Activated naive CD4-positive, alpha-beta T cell treated with anti-CD3 and anti-CD28 coated beads for 36 hours (primary cell): ENCODE measurements around the gene FOXC2. TPM values are rescaled to one million over a fixed set of nuclear protein-coding genes. Genes with fewer than 3 reads are reported as not detected.

Source experiments
- CTCF ChIA-PET: fragments of 350-600 bp; sonication (Branson Sonifier 250); formaldehyde crosslinking; loops from one replicate; lab custom pipeline; 2021; ENCODE audit warnings: antibody characterized with exemption; lab: Charles Lee
- DNase-seq: peaks from one replicate; pipeline ENCODE4 v3.0.0-alpha.2; 2020
- H3K27ac Mint-ChIP-seq: one replicate; pipeline ENCODE4 v1.8.0; 2021; ENCODE audit warnings: mild to moderate bottlenecking, mixed read lengths
- H3K27me3 Mint-ChIP-seq: one replicate; pipeline ENCODE4 v1.8.0; 2021; ENCODE audit warnings: low read depth, mixed read lengths
- H3K36me3 Mint-ChIP-seq: one replicate; pipeline ENCODE4 v1.8.0; 2021; ENCODE audit warnings: low read depth, mixed read lengths
- H3K4me1 Mint-ChIP-seq: one replicate; pipeline ENCODE4 v1.8.0; 2021; ENCODE audit warnings: low read depth, mixed read lengths
- H3K4me3 Mint-ChIP-seq: one replicate; pipeline ENCODE4 v1.8.0; 2021; ENCODE audit warnings: mild to moderate bottlenecking, moderate library complexity, mixed read lengths
- H3K9me3 Mint-ChIP-seq: one replicate; pipeline ENCODE4 v1.8.0; 2021; ENCODE audit warnings: mixed read lengths
- intact Hi-C: fragments of 100-400 bp; cut with micrococcal nuclease; formaldehyde crosslinking; loops from one replicate; pipeline ENCODE4 v1.15.1; 2023
- total RNA-seq, 2 experiments: library from RNA; stranded (reverse); gene quantifications; one replicate each; pipeline ENCODE4 v1.2.3, GENCODE V29; 2021

Gene FOXC2
- total RNA-seq, 2 experiments from 2014 or later = not detected

DNA sequence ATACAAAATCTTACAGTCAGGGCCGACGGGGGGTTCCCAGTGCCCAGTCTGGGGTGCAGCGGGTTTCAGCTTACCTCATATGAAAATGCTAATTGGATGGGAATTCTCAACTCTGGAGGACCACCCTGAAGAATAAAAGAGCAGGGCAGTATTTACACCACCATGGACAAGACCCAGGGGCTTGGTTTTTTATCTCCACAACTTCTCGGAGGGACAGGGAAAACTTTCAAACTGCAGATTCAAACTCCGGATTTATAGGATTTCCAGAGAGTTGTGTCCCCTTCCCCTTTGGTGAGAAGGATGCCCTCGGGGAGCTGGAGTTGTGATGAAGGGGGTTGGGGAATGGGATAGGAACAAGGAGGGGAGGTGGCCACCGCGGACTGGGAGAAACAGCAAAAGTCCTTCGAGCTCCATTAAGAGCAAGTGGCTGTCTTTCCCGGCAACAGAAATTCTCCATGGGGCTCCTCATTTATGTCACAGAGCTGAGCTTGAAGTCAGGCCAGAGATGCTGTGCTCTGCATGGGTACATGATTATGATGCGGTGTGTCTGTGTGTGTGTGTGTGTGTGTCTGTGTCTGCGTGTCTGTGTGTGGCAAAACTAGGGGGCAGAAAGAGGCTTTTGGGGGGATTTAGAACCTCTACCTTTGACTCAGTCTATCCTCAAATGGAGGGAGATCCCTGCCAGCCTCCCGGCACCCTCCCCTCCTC is 27.4 kb downstream of the FOXC2 start:
- H3K4me1 Mint-ChIP-seq = peaks cover 8% of the 10 kb centered on the region
- intact Hi-C loops = no loop called here
- no peaks in the 10 kb centered on the region for H3K36me3 Mint-ChIP-seq
- CTCF ChIA-PET = no interaction called here
- DNase-seq = no peak
- H3K27me3 Mint-ChIP-seq = peaks cover 29% of the 10 kb centered on the region
- H3K27ac Mint-ChIP-seq = no peak overlapping the region
- H3K4me3 Mint-ChIP-seq = no peak overlapping the region
- no peaks in the 10 kb centered on the region for H3K9me3 Mint-ChIP-seq

DNA sequence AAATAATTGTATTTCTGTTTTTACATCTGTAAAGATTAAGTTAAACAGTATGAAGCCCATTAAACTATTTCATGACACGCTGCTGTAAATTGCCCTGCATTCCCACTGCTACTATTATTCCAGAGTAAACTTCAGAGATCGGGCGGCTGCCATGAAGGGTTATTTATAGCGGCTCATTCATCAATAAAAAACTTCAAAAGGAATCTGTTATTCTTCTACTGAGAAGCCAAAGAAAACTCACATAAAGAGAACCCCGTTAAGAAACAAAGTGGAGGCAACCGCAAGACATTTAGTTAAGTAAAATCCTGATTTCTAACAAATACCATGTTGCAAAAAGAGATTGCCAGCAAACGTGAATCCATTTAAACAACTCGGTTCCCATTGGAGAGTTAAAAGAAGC is 28.1 kb downstream of the FOXC2 start:
- CTCF ChIA-PET = no interaction called here
- intact Hi-C loops = no loop called here
- DNase-seq = no peak
- no peak overlapping the region for H3K27ac Mint-ChIP-seq
- peaks cover 10% of the 10 kb centered on the region for H3K4me1 Mint-ChIP-seq
- no peak overlapping the region for H3K4me3 Mint-ChIP-seq
- H3K27me3 Mint-ChIP-seq = peaks cover 28% of the 10 kb centered on the region
- H3K9me3 Mint-ChIP-seq = no peaks in the 10 kb centered on the region
- no peaks in the 10 kb centered on the region for H3K36me3 Mint-ChIP-seq

DNA sequence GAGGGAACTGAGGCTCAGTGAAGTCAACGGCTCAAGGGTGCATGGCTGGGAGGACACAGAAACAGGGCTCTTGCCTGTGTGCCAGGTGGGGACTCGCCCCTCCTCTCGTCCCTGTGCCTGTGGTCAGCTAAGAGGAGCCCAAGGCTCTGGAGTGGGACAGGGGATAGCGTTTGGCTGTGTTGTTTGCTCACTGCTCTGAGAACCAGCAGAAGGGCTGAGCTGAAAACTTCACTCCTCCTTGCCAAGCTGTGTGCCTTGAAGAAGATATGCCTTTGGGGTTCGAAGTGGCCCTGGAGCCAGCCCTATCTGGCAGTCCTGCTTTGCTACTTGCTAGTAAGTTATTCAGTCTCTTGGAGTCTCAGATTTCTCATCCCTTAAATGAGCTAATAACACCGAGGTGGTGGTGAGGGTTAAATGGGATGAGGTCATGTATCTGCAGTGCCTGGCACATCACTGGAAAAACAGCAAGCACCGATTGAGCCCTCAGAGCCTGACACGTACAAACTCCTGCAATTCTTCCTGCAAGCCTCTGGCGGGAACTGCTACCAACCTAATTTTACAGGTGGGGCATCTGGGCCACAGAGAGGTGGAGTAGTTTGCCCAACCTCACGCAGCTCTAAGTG is 29.5 kb downstream of the FOXC2 start:
- no peaks in the 10 kb centered on the region for H3K9me3 Mint-ChIP-seq
- no peak overlapping the region for H3K4me3 Mint-ChIP-seq
- H3K4me1 Mint-ChIP-seq = peaks cover 10% of the 10 kb centered on the region
- CTCF ChIA-PET = no interaction called here
- intact Hi-C loops = no loop called here
- H3K27me3 Mint-ChIP-seq = peaks cover 30% of the 10 kb centered on the region
- no peak overlapping the region for H3K27ac Mint-ChIP-seq
- H3K36me3 Mint-ChIP-seq = no peaks in the 10 kb centered on the region
- DNase-seq = no peak

DNA sequence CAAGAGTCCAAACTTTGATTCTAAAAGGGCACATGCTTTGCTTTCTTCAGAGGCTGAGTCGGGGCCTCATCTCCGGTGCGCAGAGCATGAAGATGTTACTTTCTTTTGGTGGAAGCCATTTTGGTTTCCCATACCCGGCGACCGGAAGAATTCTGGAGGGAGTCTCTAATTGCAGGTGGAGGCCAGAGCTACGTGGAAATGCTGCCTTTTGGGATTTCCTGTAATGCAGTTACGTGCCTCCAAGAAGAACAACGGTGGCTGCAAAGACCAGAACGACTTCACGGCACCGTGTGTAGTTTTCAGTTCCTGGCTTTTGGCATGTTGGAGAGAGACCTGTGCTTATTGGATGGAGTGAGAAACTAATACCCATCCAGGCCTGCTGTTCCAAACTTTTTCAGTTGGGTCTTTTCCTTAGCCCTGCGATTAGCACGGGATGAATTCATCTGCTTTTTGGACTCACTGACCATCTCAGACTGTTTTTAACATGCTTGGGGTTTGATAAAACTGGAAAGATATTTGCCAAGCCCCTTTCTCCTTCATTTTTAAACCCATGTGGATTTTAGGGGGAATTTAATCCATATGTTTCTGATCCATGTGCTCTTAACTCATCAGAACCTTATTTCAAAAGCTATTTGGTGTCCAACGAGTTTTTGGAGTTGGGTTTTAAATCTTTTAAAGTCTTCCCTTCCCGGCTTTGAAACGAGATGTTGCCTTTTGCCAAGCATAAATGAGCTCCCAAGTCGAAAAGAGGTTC is 30.7 kb downstream of the FOXC2 start:
- Mint-ChIP-seq H3K27ac (no peak overlapping the region), H3K9me3 (no peaks in the 10 kb centered on the region), H3K4me3 (no peak overlapping the region), H3K27me3 (peaks cover 29% of the 10 kb centered on the region), H3K4me1 (peaks cover 10% of the 10 kb centered on the region), H3K36me3 (no peaks in the 10 kb centered on the region)
- intact Hi-C loops = no loop called here
- CTCF ChIA-PET = no interaction called here
- no peak for DNase-seq

DNA sequence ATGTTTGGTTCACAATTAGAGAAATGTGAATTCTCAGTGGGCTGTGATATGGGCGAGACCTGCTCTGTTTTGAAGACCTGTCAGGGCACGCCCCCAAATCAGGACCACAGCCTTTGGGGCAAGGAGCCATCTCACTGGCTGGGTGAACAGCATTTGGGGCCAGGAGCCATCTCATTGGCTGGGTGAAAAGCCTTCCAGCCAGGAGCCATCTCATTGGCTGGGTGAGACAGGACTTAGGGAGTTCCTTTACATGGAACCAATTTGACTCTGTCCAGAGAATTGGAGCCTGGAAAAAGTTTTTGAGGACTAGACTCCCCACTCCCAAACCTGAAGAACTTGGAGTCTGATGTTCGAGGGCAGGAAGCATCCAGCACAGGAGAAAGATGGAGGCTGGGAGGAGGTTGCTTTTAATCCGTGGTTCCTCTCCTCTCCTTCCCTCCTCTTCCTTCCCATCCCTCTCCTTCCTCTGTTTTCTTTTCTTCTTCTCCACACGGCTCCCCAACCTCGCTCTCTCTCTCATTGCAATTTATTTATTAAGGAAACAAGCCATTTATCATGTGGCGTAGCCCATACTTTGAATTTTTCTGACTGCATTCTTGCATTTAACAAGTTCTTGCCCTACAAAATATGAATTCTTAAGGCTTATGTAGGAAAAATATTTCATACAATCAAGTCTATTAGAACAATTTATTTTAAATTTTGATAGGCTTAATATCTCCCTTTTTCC is 31.4 kb downstream of the FOXC2 start:
- Mint-ChIP-seq H3K27me3 (peaks cover 31% of the 10 kb centered on the region), H3K4me3 (no peak overlapping the region), H3K27ac (no peak overlapping the region), H3K4me1 (peaks cover 9% of the 10 kb centered on the region), H3K9me3 (no peaks in the 10 kb centered on the region), H3K36me3 (no peaks in the 10 kb centered on the region)
- no peak for DNase-seq
- CTCF ChIA-PET = no interaction called here
- intact Hi-C loops = no loop called here

DNA sequence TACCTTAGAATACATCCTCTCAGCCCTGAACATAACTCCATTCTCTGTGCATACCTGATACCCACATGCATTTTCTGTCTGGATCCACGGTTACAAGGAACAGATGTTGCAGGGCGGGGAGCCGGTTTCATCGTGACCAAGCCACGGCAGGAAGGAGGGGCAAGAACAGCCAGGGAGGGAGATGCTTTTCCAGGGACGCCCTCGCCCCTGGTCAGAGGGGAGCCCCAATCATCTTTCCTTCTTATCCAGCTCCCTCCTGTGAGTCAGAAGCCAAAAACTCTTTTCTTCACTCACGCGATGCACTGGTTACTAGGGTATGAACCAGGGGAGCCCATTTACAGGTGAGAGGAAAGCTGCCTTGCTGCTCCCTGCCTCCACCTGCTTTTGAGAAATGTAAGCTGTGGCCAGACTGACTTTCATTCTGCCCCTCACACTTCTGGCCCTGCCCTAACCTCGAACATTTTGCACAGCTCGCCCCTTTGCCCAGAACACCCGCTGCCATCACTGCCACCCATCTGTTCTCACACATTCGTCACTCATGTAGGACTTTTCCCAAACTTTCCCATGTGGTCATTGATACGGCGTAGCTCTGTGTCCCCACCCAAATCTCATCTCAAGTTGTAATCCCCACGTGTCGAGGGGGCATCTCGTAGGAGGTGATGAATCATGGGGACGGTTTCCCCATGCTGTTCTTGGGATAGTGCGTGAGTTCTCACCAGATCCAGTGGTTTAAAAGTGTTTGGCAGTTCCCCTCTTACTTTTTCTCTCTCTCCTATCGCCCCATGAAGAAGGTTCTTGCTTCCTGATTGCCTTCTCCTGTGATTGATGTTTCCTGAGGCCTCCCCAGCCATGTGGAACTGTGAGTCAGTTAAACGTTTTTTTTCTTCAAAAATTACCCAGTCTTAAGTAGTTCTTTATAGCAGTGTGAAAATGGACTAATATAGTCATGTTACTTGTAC is 32.3 kb downstream of the FOXC2 start:
- H3K9me3 Mint-ChIP-seq = no peaks in the 10 kb centered on the region
- DNase-seq = no peak
- H3K36me3 Mint-ChIP-seq = no peaks in the 10 kb centered on the region
- no peak overlapping the region for H3K4me3 Mint-ChIP-seq
- intact Hi-C loops = no loop called here
- H3K27me3 Mint-ChIP-seq = peaks cover 29% of the 10 kb centered on the region
- peaks cover 3% of the 10 kb centered on the region for H3K4me1 Mint-ChIP-seq
- no peak overlapping the region for H3K27ac Mint-ChIP-seq
- CTCF ChIA-PET = no interaction called here

DNA sequence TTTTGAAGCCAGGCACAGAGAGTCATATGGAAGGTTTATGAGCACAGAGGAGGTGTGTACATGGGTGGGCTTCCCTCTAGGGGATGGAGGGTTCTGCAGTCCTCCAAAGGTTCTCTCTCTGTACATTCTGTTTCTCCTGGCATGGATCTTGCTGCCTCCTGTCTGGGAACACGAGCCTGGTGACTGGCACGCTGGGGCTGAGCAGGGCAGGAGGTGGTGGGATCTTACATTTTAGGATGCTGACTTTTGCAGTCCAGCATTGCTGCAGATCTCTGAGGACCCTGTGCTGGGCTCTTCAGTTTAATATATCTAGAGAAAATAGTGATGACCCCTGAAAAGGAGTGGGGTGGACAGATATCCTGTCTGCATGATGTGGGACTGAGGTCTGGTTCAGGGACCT is 34.7 kb downstream of the FOXC2 start:
- peaks cover 24% of the 10 kb centered on the region for H3K27me3 Mint-ChIP-seq
- no peak overlapping the region for H3K4me3 Mint-ChIP-seq
- no peak for DNase-seq
- intact Hi-C loops = no loop called here
- H3K27ac Mint-ChIP-seq = no peak overlapping the region
- no peaks in the 10 kb centered on the region for H3K36me3 Mint-ChIP-seq
- CTCF ChIA-PET = no interaction called here
- H3K9me3 Mint-ChIP-seq = no peaks in the 10 kb centered on the region
- H3K4me1 Mint-ChIP-seq = peaks cover 12% of the 10 kb centered on the region

DNA sequence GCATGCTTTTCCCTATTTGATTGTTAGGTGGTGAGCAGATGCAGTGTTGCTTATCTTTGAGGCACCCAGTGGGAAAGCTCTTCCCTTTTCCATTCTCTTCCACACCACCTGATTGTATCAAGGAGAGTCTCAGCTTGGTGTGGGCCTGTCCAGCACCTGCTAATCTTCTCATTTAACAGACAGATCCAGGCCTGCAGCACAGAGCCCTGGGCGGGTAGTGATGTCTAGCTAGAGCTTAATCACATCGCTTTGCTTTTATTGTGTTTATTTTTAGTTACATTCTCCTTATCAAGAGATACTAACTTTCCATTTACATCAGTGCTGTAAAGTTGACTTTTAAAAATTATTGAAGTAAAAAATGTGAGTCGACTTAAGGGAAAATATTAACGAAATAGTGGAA is 35.9 kb downstream of the FOXC2 start:
- Mint-ChIP-seq H3K36me3 (no peaks in the 10 kb centered on the region), H3K4me1 (peaks cover 12% of the 10 kb centered on the region), H3K4me3 (no peak overlapping the region), H3K27me3 (peaks cover 24% of the 10 kb centered on the region), H3K27ac (no peak overlapping the region), H3K9me3 (no peaks in the 10 kb centered on the region)
- intact Hi-C loops = no loop called here
- CTCF ChIA-PET = no interaction called here
- no peak for DNase-seq

DNA sequence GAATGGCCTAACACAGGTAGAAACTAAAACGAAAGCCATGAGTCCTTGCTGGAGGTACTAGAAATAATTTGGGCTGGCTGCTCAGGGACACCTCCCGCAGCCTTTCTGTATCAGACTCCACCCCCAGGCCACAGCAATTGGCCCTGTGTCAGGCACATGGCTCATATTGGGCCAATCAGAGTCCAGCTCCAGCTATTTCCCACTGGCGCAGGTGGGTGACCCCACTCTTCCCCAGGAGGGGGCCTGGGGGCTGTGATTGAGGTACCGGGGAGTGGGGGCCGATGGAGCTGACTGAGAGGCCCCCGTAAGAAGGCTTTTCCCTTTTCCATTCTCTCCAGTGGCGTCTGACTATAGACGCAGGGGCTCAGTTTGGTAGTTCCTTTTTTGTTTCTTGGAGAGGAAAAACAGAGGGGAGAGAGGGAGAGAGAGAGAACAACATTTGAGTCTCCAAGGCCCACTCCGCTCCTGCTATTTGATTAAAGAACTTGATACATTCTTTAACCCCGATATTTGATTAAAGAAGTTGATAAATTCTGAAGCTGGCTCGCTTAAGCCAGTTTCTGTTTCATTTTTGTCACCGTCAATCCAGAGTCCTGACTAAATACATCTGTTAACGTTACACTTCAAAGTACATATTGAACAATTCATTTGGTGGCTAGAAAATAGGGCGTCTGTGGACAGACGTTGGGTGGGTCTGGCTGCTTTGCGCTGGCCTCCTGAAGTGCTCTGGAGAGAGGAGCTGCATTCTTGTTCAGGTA is 38.0 kb downstream of the FOXC2 start:
- H3K4me3 Mint-ChIP-seq = peak overlapping the region; percentile 68
- H3K9me3 Mint-ChIP-seq = no peaks in the 10 kb centered on the region
- CTCF ChIA-PET = interaction anchor here (0.7 kb wide), 1 partner anchor 35 kb away, joined by 3 read pairs; no protein-coding TSS in a partner anchor
- intact Hi-C loops = no loop called here
- no peak overlapping the region for H3K27ac Mint-ChIP-seq
- H3K27me3 Mint-ChIP-seq = peaks cover 14% of the 10 kb centered on the region
- H3K4me1 Mint-ChIP-seq = peaks cover 9% of the 10 kb centered on the region
- peak; percentile 39 for DNase-seq
- no peaks in the 10 kb centered on the region for H3K36me3 Mint-ChIP-seq

DNA sequence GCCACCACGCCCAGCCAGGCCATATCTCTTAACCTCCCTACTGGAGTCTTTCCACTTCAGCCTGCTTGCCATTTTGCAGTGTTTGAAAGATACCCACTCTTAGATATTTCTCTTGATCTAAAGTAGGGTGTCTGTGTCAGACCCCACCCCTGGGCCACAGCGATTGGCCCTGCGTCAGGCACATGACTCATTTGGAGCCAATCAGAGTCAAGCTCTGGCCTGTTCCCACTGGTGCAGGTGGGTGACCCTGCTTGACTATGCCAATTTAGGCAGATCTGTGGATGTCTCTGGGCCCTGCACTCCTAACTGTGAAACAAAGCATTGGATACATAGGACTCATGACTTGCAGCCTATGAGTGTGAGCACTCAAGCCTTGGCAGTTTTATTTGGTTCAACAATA is 39.3 kb downstream of the FOXC2 start:
- H3K27ac Mint-ChIP-seq = no peak overlapping the region
- DNase-seq = no peak
- H3K9me3 Mint-ChIP-seq = no peaks in the 10 kb centered on the region
- H3K36me3 Mint-ChIP-seq = no peaks in the 10 kb centered on the region
- peaks cover 14% of the 10 kb centered on the region for H3K27me3 Mint-ChIP-seq
- CTCF ChIA-PET = interaction anchor here (0.7 kb wide), 1 partner anchor 42 kb away, joined by 3 read pairs; no protein-coding TSS in a partner anchor
- H3K4me1 Mint-ChIP-seq = peaks cover 9% of the 10 kb centered on the region
- intact Hi-C loops = no loop called here
- H3K4me3 Mint-ChIP-seq = no peak overlapping the region

DNA sequence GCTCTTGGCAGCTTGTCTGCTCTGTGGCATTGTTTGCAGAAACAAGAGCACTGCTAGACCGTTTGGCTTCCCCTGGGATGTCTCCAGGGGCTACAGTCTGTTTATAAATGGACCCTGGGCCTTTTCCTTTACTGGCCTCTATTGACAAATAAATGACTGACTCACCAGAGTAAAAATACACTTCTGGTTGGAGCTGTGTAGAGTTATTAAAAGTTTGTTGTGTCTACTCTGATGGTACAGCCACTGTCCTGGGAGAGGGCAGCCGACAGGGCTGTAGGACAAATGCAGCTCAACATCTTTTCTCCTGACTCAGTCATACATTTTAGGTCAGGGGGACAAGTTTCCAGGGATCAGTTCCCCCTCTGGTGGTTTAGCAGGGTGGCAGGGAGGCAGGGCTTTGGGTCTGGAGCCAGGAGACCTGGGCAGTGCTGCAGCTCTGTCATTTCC is 41.7 kb downstream of the FOXC2 start:
- Mint-ChIP-seq H3K36me3 (no peaks in the 10 kb centered on the region), H3K27me3 (peaks cover 6% of the 10 kb centered on the region), H3K27ac (no peak overlapping the region), H3K4me1 (peaks cover 9% of the 10 kb centered on the region), H3K9me3 (no peaks in the 10 kb centered on the region), H3K4me3 (no peak overlapping the region)
- DNase-seq = no peak
- CTCF ChIA-PET = no interaction called here
- intact Hi-C loops = no loop called here
